T-helper 22 cell (primary cell): ENCODE data around the gene CCND2.

Source experiments
- DNase-seq: peaks from one replicate; pipeline ENCODE4 v3.0.0-alpha.2; 2020; ENCODE audit warnings: low read depth

CCND2 gene

DNA sequence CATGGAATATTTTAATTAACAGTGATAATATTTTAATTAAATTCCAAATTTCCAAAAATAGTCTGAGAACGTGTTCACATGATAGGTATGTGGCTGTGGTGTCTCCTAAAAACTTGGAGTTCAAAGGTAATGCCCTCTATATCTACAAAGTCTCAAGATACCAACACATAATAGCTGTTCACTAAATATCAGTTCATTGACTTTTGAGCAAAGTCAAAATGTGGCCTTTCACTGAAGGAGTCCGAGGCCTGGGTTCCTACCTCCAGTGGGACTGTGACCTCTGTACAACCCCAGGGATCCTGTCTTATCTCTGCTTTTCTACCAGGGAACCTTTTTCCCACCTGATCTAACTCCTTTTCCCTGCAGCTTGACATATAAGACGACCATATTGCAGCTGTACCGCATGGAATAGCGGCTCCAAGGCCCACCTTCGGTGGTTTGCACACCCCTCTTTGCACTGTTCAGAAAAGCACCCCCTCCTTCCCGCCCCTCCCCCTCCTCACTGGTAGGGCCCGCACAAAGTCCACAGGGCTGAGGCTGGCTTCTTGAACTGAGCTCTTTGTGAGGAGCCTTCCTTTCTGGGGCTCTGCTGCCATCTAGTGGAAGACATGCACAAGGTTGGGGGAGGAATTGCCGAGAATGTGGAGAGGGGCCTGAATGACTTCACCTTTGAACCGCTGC lies 3.1 kb downstream of the CCND2 start:
- peak; percentile 75 for DNase-seq

DNA sequence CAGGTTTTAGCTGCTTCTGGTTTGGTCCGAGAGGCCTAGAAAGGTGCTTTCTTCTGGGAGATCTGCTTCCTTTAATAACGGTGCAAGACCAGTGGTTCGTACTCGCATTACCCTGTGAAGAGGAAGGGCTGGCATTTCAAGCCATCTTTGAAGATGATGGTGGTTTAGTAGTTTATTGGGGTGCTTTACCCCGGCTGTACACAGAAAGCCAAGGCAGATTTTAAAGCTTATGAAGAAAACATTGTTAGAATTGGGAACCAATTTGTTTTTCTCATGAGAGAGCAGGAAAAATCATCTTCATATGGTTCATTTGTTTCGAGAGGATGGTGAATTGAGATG lies 3.6 kb downstream of the CCND2 start:
- no peak for DNase-seq

DNA sequence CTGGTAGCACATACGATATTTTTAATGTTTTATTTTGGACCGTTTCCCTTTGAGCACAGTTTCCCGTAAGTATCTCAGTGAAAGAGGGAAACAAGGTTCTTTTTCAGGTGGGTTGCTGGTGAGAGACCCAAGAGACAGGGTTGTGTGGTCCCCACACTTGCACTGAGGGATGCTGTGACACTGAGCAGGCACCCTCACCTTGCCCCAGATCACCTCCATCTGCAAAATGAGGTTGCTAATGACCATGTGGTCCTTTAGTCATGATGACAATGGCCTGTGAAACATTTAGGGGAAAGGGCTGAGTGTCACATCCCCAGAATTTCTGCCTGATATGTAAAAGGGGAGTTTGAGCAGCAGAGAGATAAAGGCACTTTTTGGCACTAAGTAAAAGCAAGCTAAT lies 4.3 kb downstream of the CCND2 start:
- no peak for DNase-seq

DNA sequence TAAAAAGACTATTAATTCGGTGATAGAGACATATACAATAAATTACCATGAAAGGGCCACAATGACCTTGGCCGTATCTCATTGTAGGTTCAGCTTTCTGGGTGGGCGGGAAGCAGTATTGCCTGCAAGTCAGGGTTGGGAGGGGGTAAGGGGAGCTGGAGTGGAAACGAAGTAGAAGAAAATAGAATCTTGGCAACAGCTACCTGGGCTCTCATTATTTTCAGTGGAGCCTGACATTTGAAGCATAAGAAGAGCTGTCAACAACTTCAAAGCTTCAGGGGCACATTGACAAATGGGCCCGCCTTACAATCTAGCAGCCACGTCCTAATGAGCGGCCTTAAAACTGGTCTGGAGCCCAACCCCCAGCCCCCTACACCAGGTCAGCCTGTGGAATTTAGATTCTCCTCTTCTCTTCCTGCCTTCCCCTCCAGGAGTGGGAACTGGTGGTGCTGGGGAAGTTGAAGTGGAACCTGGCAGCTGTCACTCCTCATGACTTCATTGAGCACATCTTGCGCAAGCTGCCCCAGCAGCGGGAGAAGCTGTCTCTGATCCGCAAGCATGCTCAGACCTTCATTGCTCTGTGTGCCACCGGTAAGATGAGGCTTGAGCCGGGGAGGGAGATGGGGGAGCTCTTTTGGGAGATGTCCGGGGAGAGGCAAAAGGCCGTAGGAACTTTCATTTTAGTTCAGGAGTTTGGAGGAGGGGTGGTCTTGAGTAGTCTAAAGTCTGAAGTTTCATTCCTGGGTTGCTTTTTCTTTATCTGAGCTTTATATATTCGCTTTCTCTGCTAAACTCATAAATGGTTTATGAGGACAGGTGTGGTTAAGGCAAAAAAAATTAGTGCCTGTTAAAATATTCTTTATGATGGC lies 5.0 kb downstream of the CCND2 start:
- DNase-seq, result no peak

DNA sequence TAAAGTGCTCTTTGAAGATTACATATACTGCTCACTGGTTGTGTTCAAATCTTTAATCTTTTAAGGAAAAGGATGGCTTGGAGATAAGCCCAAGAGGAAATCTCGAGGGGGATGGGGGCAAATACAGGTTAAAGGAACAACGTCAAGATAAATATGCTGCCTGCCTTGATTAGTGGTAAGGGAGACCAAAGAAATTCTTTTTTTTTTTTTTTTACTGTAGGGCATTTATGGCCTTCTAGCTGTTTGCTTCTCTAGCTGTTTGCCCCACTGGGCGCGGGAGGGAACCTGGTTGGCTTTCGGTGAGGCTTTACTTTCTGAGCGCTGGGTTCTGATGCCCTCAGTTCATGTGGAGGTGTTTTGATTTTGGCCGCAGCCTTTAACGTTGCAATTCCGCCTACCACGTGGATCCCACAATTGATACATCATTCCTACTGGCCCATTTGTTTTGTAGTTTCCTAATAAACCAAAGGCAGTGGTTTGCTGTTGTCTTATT lies 5.7 kb downstream of the CCND2 start:
- no peak for DNase-seq

DNA sequence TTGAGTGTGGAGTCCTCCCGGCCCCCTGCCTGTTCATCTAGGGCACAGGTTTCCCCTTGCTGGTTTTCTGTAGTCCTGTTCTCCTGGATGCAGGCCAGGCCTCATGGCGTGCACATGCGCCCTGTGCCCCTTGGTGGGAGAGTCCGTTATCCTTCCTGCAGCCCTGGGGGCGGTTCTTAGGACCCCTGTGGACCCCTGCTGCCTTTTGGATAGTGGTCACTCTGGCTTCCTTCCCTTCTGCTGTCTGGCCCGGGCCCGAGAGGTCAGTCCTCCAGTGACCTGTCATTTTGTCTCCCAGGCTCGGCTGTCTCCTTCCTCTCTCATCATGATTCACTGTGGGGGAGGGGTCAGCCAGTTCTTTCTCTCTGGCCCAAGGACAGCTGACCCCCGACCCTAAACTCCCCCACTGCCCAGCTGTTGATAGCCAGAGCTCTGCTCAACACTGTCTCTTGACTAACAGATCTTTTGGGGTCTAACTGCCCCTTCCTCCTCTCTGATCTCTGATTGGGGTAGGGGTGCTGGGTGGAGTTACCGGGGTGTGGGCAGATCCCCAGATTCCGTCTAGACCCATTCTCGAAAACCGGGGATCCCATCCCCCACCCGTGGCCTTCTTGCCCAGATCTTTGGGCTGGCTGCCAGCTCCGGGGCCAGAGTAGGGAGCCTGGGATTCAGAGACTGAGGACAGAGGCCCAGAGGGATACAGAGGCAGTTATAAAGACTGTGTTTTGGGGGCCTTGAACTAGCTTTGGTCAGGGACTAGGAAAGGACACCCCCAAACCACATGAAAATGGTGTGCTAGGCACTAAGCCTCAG lies 7.0 kb downstream of the CCND2 start:
- no peak for DNase-seq

DNA sequence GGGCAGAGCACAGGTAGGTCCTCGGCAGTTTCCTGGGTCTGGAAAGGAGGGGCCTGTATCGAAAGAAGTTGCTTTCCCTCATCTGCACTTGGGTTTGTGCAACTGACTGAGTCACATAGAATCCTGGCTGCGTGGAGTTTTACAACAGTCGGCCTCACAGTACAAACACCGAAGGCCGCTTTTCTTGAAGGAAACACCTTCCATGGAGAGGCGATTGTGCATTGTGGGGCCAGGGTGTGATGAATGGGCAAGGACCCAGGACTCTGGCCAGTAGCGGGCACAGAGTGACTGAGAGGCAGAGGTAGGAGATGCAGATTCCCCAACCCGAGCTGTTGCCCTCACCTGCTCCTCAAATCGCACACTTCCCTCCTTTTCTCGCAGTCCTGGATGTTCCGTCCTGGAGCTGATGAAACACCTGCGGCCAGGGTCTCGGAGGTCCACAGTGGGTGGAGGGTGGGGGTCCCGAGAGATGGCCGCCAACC lies 7.7 kb downstream of the CCND2 start:
- no peak for DNase-seq

DNA sequence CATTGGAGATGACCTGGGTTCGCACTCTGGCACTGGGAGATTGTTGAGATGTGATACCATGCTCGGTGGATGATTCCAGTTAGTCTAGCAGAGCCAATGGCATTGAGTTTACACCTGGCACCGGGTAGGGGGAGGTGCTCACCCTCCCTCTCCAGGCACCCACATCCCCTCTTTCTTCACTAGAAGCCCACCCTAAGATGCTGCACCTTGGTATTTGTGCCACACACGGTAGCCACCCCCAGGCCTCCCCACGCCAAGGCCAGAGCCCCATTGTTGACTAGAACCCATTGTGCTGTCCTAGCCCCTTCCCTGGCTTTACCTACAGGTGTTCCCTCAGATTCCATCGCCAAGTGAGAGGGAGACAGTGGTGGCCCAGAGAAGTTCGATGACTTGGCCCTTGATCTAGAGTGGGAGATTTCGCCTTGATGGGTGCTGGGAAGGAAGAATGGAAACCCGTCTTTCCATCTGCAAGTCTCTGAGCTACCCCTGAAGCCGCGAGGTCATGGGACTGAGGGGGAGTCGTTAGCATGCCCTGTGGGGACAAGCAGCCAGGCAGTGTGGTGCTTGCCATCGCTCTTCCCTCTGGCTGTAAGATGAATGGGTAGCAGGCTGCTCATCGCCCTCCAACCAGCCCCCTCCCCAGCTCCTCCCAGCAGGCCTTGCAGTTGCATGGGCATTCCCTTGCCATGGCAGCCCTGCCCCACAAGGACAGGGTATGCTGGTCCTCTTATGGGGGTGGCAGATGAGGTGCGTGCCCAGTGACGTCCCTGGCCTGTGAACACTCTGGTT lies 8.7 kb downstream of the CCND2 start:
- DNase-seq, result no peak

DNA sequence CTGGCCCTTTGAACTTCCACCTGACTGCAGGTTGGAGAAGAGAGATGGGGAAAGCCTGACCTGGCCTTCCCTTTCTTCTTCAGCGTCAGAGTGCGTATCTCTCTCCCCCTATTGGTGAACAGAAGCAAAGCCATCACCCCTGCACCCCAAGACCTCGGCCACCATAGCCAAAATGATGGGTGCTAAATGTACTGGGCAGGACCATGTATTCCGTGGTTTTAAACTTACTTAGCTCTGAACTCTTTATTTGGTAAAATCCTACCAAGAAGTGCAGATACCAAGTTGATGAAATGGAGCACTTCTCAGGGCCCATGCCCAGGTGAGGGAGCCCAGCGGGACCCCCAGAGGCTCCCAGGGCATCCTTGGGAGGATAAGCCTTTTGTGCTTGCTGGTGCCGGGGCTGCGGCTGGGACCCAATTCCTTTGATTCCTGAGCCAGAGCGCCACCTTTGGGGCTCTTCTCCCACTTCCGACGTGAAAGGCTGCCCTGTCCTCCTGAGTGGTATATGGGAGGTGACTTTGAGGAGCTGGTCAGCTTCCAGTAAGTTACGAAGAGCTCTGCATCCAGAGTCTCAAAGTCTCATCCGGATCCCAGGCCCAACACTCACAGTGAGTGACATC lies 9.4 kb downstream of the CCND2 start:
- no peak for DNase-seq

DNA sequence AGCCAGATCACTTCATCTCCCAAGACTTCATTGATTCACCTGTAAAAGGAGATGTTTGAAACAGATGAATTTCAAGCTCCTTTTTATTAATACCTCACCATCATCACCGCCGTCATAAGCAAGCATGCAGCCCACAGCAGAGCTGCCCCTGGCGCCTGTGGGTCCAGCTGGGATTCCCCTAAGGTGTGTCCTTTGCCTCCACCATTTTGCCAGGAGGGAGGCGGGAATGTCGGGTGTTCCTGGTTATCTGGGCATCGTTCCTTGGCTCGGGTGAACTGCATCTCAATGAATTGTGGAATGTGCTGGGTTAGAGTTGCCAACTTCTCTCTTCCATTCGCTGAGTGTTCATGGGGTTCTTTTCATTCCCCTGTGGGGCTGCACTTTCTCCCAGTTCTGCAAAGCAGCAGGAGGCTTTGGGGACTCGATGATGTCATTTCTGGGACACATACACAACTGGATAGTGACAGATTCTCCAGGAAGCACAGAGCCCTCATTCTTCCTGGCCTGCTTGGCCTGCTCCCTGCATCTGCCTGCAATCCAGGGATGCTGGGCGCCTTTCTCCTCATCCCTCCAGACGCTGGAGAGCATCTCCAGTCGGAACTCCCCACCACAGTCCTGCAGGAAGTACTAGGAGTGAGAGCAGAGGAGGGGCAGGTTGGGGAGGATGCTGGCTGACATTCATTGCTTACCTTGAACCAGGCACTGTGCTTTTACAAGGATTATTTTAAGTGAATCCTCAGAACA lies 10.1 kb downstream of the CCND2 start:
- no peak for DNase-seq

DNA sequence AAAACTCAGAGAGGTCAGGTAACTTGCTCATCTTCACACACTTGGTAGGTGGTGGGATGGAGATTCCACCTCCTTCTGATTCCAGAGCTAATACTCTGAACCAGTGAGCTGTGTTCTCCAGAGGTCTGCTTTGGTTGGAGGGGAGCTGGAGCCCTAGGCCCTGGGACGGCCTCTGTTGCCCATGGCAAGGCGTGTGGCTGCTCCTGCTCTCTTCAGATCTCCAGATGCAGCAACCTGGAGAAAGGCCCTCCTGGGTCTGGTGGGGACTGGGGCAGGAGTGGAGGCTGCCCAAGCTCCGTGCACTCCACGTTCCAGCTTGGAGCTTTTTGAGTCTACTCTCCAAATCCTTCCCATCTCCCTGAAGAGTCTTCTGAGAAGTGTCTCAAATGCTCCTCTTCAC lies 10.7 kb downstream of the CCND2 start:
- no peak for DNase-seq

DNA sequence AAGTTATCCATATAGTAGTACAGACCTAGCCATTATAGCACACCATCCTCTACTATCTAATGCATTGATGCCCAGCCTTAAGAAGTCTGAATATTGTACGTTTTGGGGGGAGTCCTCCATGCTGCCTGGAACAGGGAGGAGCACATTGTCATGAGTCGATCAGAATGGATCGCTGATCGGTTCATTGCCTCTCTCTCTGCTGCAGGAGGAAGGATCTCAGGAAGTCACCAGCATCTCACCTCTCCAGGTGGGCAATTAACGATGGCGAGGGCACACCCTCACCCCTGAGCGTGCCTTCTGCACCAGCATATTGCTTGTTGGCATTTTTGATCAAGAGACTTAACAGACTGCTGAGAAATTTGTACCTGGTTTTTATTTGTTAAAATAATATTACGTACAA lies 11.5 kb downstream of the CCND2 start:
- DNase-seq, result no peak

DNA sequence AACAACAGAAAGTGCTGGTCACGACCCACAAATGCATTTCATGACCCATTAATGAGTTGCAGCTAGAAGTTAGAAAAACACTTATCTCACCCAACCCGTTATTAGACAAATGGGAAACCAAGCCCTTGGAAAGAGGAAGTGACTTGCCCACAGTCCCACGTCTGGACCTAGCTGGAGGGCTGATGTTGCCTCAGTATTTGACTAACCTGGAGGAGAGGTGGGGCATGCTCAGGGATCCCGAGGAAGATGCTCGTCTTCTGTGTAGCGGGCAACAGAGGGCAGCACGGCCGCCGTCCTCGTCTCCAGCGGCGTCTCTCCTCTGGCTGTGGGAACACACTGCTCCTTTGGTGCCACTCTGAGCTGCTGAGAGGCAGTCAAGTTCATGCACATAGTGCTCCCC lies 12.7 kb downstream of the CCND2 start:
- DNase-seq, result no peak

DNA sequence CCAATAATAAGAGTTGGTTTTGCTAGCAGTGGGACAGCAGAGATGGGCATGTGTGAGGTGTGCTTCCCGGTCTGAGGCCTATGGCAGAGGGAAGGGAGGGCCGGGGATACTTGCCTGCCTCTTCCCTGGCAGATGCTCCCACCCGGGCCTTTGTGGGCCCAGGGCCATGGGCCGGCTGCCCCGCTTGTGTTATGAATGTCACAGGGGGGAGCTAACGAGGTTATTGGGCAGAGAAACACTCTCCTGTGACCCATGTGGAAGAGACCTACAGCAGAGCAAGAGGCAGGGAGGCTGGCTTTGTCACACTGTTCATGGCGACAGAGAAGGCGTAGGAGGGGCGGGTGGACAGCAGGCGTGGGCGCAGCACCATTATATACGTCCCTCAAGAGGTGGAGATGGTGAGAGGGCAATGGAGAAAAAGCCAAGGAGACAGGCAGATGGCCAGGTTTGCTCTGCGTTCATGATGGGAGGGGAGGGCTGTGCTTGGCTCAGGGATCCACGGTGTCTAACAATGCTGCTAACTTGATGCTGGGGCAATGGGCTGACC lies 13.3 kb downstream of the CCND2 start:
- no peak for DNase-seq

DNA sequence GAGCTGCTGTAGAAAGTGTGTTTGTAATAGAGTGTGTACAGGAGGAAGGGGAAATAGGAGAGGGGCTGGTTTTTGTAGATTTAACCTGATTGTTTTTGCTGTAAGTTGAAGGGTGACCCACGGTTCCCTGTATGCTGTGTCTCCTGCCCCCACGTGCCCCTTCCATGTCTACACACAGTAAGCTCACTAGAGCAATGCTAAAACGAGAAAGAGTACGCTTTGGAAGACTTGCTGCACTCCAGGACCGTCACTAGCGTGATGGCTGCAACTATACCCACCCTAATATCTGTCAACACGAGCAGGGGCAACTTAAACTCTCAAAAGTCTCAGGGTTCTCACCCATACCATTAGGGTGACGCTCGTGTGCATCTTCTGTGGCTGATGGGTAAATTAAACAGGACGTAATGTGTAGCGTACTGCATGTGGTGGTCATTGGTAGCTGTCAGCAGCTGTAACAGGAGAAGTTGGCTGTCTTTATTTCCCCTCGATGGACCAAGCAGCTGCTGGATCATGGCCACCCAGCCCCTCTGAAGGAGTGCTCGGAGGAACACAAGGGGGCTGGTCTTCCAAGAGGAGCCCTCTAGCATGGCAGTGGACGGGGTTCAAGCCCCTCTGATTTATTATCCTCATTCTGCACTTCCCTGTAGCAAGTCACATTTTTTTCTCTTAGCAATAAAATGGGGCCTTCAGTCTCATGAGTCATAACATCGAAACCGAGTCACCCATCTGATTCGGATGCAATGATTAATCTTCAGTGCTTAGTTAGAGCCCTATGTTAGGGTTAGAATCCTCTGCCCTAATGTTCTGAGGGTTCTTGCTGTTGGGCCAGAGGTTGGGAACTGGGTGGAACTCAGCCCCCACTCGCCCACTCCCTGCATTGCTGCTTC lies 14.0 kb downstream of the CCND2 start:
- no peak for DNase-seq

DNA sequence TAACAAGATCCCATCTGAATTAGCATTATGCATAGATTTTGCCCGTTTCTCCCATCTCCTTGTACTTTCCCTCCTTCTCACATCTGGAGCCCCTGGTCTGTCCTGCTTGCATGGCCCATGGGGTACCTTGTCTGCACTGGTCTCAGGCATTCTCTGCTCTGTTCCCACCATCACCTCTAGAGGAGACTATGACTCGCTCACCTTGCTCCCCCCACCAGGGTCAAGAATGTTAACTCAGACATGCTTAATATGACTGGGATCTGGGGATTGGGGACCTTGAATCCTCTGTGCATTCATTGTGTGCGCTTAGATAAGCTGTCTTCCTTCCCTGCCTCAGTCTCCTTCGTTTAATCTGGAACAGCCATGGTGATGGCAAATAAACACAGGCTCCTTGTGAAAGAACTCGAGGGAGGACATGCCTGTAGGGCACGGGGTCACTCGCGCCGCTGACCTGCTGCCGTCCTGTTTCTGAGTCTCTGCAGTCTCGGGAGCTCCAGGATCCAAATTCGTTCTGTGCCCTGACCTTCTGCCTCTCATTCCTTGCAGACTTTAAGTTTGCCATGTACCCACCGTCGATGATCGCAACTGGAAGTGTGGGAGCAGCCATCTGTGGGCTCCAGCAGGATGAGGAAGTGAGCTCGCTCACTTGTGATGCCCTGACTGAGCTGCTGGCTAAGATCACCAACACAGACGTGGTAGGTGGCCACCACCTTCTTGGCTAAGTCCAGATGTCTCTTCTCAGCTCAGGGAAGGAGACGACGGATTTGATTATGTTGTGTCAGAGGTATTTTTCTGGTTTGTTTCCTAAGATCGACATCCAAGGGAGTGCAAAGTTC lies 15.0 kb downstream of the CCND2 start:
- no peak for DNase-seq

DNA sequence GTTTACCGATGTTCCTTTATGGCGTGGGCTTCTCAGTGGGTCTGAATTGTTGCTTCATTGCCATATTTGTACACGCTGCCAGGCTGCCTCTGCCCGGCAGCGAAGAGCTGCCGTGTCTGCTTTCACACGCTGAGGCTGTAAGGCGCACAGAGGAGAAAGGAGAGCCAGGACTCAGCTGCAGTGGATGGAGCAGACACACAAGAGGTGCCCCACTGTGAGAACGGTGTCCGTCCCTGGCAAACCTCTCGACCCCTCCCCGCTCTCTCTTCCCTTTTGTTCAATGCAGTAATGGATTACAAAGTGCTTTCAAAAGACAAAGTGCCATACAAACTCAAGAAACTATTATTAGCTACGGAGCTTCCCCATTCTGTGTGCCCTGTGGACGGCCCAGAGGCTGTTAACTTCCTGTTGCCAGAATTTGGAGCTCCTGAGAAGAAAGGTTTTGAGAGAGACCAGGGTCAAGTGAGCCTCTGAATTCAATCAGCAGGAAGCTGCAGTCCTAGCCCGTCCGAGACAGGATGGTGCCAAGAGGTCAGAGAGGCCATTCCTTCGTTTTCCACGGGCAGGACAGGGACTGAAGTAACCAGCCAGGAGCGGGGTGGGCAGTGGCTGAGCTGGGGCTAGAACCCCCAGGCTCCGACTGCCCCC lies 15.8 kb downstream of the CCND2 start:
- no peak for DNase-seq
